ENCODE results near the gene IPPK. TPM values are rescaled to one million over a fixed set of nuclear protein-coding genes. Genes with fewer than 3 reads are reported as not detected.
"Not testable (repeated sequence)": the region's sequence is repeated elsewhere in the genome, so short reads cannot be mapped to it uniquely, and the experiment has no call there.

IPPK gene
- total RNA-seq, 1 donor: 10.4 TPM

- TF ChIP-seq CTCF (IDR thresholded peaks at IDR 0.05; ENCODE audit: insufficient read depth, low read depth, low read length): no peak
- H3K4me3 ChIP-seq (ENCODE audit: low read depth, low read length): no peak overlapping the region
- DNase-seq (ENCODE audit: low read depth): no peak
Measured at GRCh38 chr9:92601451-92601850, 68.5 kb downstream of the IPPK start.

GRCh38 chr9:92600462-92601261 lies 69.3 kb downstream of the IPPK start:
- no peak overlapping the region for H3K4me3 ChIP-seq (ENCODE audit: low read depth, low read length)
- peak; percentile 62 for DNase-seq (ENCODE audit: low read depth)
- no peak for TF ChIP-seq CTCF (IDR thresholded peaks at IDR 0.05; ENCODE audit: insufficient read depth, low read depth, low read length)

- no peak overlapping the region for H3K4me3 ChIP-seq (ENCODE audit: low read depth, low read length)
- DNase-seq (ENCODE audit: low read depth): no peak
- no peak for TF ChIP-seq CTCF (IDR thresholded peaks at IDR 0.05; ENCODE audit: insufficient read depth, low read depth, low read length)
Measured at GRCh38 chr9:92599938-92600461, 69.9 kb downstream of the IPPK start.

- no peak overlapping the region for H3K4me3 ChIP-seq (ENCODE audit: low read depth, low read length)
- no peak for DNase-seq (ENCODE audit: low read depth)
- TF ChIP-seq CTCF (IDR thresholded peaks at IDR 0.05; ENCODE audit: insufficient read depth, low read depth, low read length): no peak
Measured at GRCh38 chr9:92598382-92598781, 71.5 kb downstream of the IPPK start.

- H3K4me3 ChIP-seq (ENCODE audit: low read depth, low read length): no peak overlapping the region
- DNase-seq (ENCODE audit: low read depth): no peak
- no peak for TF ChIP-seq CTCF (IDR thresholded peaks at IDR 0.05; ENCODE audit: insufficient read depth, low read depth, low read length)
Measured at GRCh38 chr9:92595930-92596329, 74.0 kb downstream of the IPPK start.

- DNase-seq (ENCODE audit: low read depth); H3K4me3 ChIP-seq (ENCODE audit: low read depth, low read length): not testable (repeated sequence)
Measured at GRCh38 chr9:92595075-92595474, 74.9 kb downstream of the IPPK start.

GRCh38 chr9:92592946-92593861 lies 76.7 kb downstream of the IPPK start:
- H3K4me3 ChIP-seq (ENCODE audit: low read depth, low read length): no peak overlapping the region
- no peak for DNase-seq (ENCODE audit: low read depth)
- TF ChIP-seq CTCF (IDR thresholded peaks at IDR 0.05; ENCODE audit: insufficient read depth, low read depth, low read length): no peak
